PC-3 (cell line): ENCODE measurements around the gene RAB31.

Source experiments
- EZH2 ChIP-seq: fragments of 300-600 bp; sonication (generic); IDR thresholded peaks from one replicate; pipeline ENCODE4 v1.6.1; 2017; ENCODE audit warnings: antibody characterized with exemption, mild to moderate bottlenecking, low read length; ENCODE audit not compliant: unreplicated experiment
- EZH2phosphoT487 ChIP-seq: fragments of 300-600 bp; sonication (generic); IDR thresholded peaks from 2 replicates; pipeline ENCODE4 v1.6.1; 2018; ENCODE audit warnings: mild to moderate bottlenecking, antibody characterized with exemption, low read length, borderline replicate concordance
- TF ChIP-seq, protein P1 (sequence below): fragments of 300-600 bp; sonication (generic); conservative IDR thresholded peaks from 2 replicates; pipeline ENCODE4 v1.5.1; 2017; ENCODE audit warnings: antibody characterized with exemption, low read depth, mild to moderate bottlenecking, low read length

DNA sequence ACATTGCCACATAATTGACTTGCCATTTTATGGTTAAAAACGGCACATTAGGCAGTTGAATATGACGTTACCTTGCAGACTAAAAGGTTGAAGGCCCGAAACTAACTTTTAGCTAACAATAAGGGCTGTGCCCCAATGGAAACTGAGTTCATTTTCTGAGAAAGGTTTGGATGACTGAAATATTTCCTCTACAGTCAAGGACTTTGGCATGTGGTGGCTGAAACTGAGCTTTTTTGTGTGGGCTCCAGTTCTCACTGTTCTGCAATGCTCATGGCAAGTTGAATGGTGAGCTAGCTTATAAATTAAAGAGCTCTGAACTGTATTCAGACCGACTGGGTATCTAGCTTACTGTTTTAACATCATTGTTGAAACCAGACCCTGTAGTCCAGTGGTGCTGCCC is 153.8 kb downstream of the RAB31 start:
- TF ChIP-seq, protein P1, sequence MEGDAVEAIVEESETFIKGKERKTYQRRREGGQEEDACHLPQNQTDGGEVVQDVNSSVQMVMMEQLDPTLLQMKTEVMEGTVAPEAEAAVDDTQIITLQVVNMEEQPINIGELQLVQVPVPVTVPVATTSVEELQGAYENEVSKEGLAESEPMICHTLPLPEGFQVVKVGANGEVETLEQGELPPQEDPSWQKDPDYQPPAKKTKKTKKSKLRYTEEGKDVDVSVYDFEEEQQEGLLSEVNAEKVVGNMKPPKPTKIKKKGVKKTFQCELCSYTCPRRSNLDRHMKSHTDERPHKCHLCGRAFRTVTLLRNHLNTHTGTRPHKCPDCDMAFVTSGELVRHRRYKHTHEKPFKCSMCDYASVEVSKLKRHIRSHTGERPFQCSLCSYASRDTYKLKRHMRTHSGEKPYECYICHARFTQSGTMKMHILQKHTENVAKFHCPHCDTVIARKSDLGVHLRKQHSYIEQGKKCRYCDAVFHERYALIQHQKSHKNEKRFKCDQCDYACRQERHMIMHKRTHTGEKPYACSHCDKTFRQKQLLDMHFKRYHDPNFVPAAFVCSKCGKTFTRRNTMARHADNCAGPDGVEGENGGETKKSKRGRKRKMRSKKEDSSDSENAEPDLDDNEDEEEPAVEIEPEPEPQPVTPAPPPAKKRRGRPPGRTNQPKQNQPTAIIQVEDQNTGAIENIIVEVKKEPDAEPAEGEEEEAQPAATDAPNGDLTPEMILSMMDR, result no peak
- TF ChIP-seq EZH2, result no peak
- TF ChIP-seq EZH2phosphoT487, result no peak
